GM12874 (cell line): Measurements from ENCODE around the gene MUC21.

ENCODE experiments used
- CTCF ChIP-seq: IDR thresholded peaks from 2 replicates; pipeline ENCODE4 v1.5.1; 2011; ENCODE audit warnings: low read depth, mild to moderate bottlenecking, control low read depth, low read length, moderate library complexity; ENCODE audit not compliant: insufficient read depth

The MUC21 gene

GRCh38 chr6:30983439-30983838 is at the start of gene MUC21:
Gene MUC21, plus strand, starts transcription at chr6:30983718. Its CDS starts 241 bp downstream, at chr6:30983959.
- TF ChIP-seq CTCF: no peak

- no peak for TF ChIP-seq CTCF
Measured at GRCh38 chr6:30935018-30935417, 48.5 kb upstream of the MUC21 start.

- TF ChIP-seq CTCF: no peak
Measured at GRCh38 chr6:30937265-30937664, 46.3 kb upstream of the MUC21 start.

- no peak for TF ChIP-seq CTCF
Measured at GRCh38 chr6:30938730-30939129, 44.8 kb upstream of the MUC21 start.

- TF ChIP-seq CTCF: no peak
Measured at GRCh38 chr6:30939473-30939872, 44.0 kb upstream of the MUC21 start.

- TF ChIP-seq CTCF: no peak
Measured at GRCh38 chr6:30940361-30940986, 43.0 kb upstream of the MUC21 start, which contains the start of gene MUCL3. Gene MUCL3, plus strand, starts transcription at chr6:30940973. Its CDS starts 27 bp downstream, at chr6:30941000.

- no peak for TF ChIP-seq CTCF
Measured at GRCh38 chr6:30942338-30943060, 41.0 kb upstream of the MUC21 start.
